ENCODE measurements around the gene NEURL4.

Gene NEURL4

DNA sequence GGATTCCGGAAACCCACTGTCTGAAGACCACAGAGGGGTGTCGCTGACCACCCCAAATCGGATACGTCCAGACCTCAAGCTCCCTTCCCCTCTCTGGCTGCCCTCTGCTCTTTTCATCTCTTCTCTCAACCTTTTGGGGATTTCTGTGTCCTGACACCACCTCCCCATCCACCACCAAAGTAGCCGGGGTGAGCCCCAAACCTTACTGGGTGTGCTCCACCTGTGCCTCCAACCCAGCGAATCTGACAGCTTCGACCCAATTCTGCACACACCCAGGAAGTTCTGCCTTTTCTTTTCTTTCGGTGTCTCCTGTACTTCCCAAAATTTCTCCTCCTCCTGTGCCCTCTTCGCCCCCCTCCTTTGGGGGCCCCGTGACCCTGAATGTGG lies 23.4 kb upstream of the NEURL4 start:
- DNase-seq = no peak
- H3K4me1 Mint-ChIP-seq = peaks cover 56% of the 10 kb centered on the region
- H3K9me3 Mint-ChIP-seq = no peaks in the 10 kb centered on the region
- H3K36me3 Mint-ChIP-seq (ENCODE audit: low read depth) = no peaks in the 10 kb centered on the region
- TF ChIP-seq, protein P1, sequence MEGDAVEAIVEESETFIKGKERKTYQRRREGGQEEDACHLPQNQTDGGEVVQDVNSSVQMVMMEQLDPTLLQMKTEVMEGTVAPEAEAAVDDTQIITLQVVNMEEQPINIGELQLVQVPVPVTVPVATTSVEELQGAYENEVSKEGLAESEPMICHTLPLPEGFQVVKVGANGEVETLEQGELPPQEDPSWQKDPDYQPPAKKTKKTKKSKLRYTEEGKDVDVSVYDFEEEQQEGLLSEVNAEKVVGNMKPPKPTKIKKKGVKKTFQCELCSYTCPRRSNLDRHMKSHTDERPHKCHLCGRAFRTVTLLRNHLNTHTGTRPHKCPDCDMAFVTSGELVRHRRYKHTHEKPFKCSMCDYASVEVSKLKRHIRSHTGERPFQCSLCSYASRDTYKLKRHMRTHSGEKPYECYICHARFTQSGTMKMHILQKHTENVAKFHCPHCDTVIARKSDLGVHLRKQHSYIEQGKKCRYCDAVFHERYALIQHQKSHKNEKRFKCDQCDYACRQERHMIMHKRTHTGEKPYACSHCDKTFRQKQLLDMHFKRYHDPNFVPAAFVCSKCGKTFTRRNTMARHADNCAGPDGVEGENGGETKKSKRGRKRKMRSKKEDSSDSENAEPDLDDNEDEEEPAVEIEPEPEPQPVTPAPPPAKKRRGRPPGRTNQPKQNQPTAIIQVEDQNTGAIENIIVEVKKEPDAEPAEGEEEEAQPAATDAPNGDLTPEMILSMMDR (IDR thresholded peaks at IDR 0.05) = peak; percentile 64
- H3K27ac Mint-ChIP-seq = peak overlapping the region; percentile 72
- H3K27me3 Mint-ChIP-seq (ENCODE audit: low read depth, poor library complexity) = peaks cover 7% of the 10 kb centered on the region
- H3K4me3 Mint-ChIP-seq = peak overlapping the region; percentile 89

DNA sequence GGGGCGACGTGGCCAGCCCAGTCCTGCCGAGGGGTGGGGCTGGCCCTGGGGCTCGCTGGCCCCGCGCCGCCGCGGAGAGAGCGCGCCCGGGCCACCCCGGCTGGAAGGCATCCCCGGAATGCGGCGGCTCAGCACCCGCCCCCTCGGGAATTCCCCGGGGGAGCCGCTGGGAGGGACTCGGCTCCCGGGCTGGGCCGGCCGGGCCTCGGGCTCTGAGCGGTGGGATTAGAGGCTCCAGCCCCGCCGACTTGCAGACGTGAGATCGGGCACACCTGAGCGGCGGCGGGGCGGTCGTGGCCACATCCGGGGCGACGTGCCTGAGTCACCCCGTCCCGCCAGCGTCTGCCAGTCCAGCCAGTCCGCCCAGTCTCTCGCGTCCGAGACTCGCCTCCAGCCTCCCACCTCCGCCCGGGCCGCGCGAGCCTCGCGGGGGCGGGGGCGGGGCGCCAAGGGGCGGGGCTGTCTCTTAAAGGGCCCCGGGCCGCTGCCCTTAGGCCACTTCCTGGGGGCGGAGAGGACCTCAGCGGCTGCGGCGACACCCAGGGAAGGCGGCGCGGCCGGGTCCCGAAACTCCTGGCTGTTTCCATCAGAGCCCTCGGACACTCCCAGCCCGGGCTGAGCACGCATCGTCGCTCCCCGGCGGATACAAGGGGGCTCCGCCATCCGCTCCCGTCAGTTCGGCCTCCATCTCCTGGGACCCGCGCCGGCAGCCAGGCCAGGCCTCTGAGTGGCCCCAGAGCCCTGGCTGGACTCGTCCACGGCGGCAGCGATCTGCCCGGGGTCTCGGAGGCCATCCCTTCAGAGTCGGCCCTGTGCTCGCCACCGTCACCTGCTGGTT lies 22.7 kb upstream of the NEURL4 start, which contains the start of gene KCTD11:
Gene KCTD11, plus strand, starts transcription at position 498 of the 838 bp plus-strand sequence.
- Mint-ChIP-seq H3K9me3 (no peaks in the 10 kb centered on the region), H3K27ac (peak within 1 kb of the TSS; percentile 78), H3K27me3 (ENCODE audit: low read depth, poor library complexity) (peaks cover 7% of the 10 kb centered on the region), H3K4me1 (peaks cover 61% of the 10 kb centered on the region), H3K4me3 (peak within 1 kb of the TSS; percentile 89), H3K36me3 (ENCODE audit: low read depth) (no peaks in the 10 kb centered on the region)
- peak; percentile 90 for DNase-seq
- TF ChIP-seq, protein P1 (IDR thresholded peaks at IDR 0.05) = no peak

DNA sequence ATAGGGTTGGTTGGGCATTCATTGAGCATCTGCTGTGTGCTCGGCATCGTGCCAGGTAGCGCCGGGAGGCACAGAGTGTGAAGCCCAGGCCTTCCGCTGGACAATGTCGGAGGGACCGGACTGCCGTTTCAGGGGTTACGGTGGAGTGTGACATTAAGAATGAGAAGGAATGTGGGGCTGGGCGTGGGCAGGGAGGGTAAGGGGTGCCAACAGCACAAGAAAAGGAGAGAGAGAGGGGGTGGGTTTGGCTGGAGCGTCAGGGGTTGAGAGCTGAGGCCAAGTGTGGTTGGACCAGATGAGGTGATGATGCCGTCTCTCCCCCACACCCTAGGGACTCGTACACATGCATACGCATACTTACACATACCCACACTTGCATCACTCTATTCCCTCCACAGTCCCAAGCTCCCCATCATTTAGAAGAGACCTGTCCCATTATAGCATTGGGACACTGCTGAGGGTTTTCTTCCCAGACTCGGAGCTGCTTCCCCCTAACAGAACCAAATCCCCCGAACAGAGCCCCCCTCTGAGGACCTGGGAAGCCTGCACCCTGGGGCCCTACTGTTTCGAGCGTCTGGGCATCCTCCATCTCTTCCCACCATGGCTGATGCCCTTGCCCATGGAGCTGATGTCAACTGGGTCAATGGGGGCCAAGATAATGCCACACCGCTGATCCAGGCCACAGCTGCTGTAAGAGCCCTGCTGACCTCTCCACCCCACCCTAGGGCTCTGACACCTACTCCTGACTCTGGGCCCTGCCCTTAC lies 19.5 kb upstream of the NEURL4 start:
- Mint-ChIP-seq H3K4me1 (peaks cover 68% of the 10 kb centered on the region), H3K27ac (peak overlapping the region; percentile 99), H3K4me3 (peak overlapping the region; percentile 85), H3K9me3 (no peaks in the 10 kb centered on the region), H3K27me3 (ENCODE audit: low read depth, poor library complexity) (peaks cover 8% of the 10 kb centered on the region), H3K36me3 (ENCODE audit: low read depth) (no peaks in the 10 kb centered on the region)
- TF ChIP-seq, protein P1 (IDR thresholded peaks at IDR 0.05) = no peak
- no peak for DNase-seq

DNA sequence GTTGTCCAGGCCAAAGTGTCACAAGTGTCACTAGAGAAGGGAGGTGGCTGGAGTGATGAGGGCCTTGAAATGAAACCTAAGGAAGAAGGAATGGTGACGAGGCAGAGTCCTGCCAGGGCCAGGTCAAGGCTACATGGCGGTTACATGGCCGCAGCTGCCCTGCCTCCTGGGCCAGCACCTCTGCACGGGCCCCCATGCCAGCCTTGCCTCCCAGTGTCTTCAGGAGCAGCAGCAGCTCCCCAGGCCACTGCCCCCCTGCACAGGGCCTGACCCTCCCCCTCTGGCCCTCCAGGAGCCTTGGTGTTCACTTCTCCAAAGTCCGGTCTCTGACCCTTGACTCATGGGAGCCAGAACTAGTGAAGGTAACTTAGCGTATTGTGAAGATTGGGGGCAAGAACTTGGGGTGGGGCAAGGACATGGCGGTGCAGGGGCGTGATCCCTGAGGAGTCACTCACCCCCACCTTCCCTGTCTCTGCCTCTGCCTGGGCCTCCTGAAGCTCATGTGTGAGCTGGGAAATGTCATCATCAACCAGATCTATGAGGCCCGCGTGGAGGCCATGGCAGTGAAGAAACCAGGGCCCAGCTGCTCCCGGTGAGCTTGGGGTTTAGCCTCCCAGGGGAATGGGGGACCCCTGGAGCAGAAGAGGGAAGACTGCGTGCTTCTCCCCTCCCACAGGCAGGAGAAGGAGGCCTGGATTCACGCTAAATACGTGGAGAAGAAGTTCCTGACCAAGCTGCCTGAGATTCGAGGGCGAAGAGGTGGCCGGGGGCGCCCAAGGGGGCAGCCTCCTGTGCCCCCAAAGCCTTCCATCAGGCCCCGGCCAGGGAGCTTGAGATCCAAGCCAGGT lies 18.7 kb upstream of the NEURL4 start:
- Mint-ChIP-seq H3K36me3 (ENCODE audit: low read depth) (no peaks in the 10 kb centered on the region), H3K9me3 (no peaks in the 10 kb centered on the region), H3K4me3 (no peak overlapping the region), H3K27ac (peak overlapping the region; percentile 22), H3K27me3 (ENCODE audit: low read depth, poor library complexity) (peaks cover 8% of the 10 kb centered on the region), H3K4me1 (peaks cover 71% of the 10 kb centered on the region)
- DNase-seq = no peak
- TF ChIP-seq, protein P1 (IDR thresholded peaks at IDR 0.05) = no peak

DNA sequence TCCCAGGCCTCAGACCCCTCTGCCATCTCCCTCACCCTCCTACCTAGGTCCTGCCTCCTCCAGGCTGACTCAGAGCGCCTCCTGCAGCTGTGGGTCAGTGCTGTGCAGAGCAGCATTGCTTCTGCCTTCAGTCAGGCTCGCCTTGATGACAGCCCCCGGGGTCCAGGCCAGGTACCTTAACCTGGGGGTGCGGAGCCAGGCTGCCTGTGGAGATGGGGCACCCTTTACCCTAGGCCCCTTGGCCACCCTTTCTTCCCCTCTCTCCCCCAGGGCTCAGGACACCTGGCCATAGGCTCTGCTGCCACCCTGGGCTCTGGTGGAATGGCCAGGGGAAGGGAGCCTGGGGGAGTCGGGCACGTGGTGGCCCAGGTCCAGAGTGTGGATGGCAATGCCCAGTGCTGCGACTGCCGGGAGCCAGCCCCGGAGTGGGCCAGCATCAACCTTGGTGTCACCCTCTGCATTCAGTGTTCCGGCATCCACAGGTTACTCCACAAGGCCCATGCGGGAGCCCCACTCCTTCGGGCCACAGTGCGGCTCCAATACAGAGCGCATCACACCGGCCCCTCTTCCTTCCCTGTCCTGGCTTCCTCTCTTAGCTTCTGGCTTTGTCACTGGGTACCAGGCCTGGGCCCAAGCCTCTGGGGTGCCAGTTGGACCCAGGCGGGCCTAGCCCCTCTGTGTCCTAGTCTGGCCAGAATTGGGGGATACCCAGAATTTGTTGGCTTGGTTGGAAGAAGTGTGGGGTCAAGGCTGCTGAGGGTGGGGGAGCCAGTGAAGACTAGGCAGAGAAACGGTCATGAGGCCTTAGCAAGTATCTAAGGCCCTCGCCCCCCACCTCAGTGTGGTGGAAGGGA lies 17.9 kb upstream of the NEURL4 start:
- no peak overlapping the region for H3K4me3 Mint-ChIP-seq
- H3K27me3 Mint-ChIP-seq (ENCODE audit: low read depth, poor library complexity) = peaks cover 9% of the 10 kb centered on the region
- no peaks in the 10 kb centered on the region for H3K9me3 Mint-ChIP-seq
- peaks cover 64% of the 10 kb centered on the region for H3K4me1 Mint-ChIP-seq
- TF ChIP-seq, protein P1 (IDR thresholded peaks at IDR 0.05) = no peak
- no peaks in the 10 kb centered on the region for H3K36me3 Mint-ChIP-seq (ENCODE audit: low read depth)
- peak overlapping the region; percentile 22 for H3K27ac Mint-ChIP-seq
- no peak for DNase-seq
